Occipital lobe (tissue), 2 donors: ENCODE results near the gene ZFP62. TPM values are rescaled to one million over a fixed set of nuclear protein-coding genes. Genes with fewer than 3 reads are reported as not detected.
"Not testable (repeated sequence)": the region's sequence is repeated elsewhere in the genome, so short reads cannot be mapped to it uniquely, and the experiment has no call there.

Experiments used
- DNase-seq: peaks from one replicate; lab custom pipeline; 2025; lab: John Stamatoyannopoulos, UW
- total RNA-seq: library from RNA; depleted of rRNA; stranded (reverse); fragments of >200 nt; gene quantifications from one replicate; pipeline ENCODE4 v1.2.3, GENCODE V29; 2014

Gene ZFP62
- total RNA-seq, 1 donor from 2014 or later = 52.3 TPM

DNA sequence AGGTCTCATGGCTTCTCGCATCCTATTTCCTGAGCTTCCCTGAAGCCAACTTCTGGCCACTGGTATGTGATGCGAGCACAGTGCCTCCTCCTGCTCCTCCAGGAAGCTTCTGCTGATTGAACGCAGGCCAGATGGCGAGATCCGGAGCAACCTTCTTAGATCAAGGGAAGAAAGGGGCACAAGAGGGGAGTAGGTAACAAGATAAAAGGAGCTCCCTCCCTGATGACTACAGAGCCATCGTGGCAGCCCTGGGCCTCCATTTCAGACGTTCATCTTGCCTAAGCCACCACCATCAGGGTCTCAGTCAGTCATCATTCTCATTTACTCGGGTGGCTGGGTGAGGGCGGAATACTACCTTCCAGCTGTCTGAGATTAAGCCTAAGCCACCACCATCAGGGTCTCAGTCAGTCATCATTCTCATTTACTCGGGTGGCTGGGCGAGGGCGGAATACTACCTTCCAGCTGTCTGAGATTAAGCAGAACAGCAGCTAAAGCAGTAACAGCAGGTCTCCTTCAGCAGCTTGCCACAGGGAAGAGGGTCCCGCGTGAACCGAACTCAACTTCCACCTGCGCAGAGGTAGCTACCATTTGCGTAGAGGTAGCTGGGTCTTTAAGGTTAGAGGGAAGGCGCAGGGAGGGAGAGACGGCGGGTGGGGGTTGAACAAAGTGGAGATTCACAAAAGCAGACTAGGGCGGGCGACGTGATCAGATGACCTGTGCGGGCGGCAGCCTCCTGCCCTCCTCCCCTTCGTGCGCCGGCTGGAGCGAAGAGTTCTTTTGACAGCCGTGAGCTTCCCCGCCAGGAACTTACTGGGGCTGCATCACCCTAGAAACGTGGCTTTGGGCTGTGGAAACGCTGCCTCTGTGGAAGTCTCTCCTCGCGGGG, 30.6 kb downstream of the ZFP62 start:
- peak; percentile 56 for DNase-seq

GRCh38 chr5:180829726-180830125, 31.4 kb downstream of the ZFP62 start:
- DNase-seq = no peak

- not testable (repeated sequence) for DNase-seq
Observed at GRCh38 chr5:180828756-180829531, 32.1 kb downstream of the ZFP62 start.

- not testable (repeated sequence) for DNase-seq
Observed at GRCh38 chr5:180827374-180827773, 33.7 kb downstream of the ZFP62 start.

DNA sequence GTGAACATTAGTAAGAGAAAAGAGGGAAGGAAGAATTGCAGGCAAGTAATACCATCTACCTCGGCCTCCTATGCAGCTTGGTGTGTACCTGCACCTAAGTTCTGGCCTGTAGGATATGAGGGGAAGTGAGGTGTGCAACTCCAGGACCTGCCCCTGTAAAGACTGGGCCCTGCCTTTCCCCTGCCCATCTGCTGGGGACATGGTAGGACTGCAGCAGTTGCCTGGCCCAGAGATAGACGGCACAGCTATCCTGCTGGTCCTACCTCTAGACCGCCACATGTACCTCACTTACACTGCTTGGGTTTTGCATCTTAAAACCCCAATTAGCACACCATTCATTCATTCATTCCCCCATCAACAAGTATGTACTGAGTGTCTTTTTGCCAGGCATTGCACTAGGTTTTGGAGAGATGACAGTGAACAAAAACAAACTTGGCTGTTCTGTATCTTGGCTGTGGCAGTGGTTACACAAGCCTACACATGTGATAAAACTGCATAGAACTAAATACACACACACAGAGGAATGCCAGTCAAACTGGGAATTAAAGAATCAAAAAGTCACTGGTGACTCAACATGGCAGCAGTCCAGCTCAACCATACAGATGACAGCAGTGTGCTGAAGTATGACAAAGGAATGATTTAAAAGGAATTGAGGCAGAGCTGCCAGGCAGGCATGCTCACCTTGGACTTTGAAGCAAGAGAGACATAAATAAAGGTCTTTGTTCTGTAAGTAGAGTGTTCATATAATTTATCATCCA, 35.1 kb downstream of the ZFP62 start:
- DNase-seq = no peak

- DNase-seq = no peak
Observed at GRCh38 chr5:180824630-180825476, 36.2 kb downstream of the ZFP62 start.

DNA sequence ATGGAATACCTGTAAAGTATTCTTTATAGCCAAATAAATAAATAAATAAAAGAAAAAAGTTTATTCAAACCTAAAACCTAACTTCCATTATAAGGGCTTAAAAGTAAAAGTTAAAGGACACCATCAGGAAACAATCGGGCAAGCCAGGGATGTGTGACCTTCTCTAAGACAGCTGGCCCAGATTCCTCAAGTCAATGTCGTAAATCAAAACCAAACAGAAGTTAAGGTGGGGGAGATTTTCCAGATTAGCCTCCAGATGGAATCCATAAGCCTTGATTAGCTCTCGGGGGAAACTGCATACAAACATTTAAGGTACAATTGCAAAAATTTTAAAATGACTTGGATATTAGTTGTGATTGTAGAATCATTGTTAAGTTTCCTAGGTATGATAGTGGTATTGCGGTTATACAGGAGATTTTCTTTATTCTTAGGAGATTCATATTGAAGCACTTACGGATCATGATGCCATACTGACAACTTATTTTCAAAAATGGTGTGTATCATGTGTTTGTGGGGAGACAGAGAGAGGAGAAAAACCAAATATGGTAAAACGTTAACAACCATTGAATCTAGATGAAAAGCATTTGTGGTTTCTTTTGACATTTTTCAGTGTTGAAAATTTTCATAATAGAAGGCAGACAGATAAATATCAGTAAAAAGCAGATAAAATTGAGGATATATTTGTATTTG, 37.0 kb downstream of the ZFP62 start:
- DNase-seq = no peak

GRCh38 chr5:180823346-180823745, 37.7 kb downstream of the ZFP62 start:
- DNase-seq = no peak

DNA sequence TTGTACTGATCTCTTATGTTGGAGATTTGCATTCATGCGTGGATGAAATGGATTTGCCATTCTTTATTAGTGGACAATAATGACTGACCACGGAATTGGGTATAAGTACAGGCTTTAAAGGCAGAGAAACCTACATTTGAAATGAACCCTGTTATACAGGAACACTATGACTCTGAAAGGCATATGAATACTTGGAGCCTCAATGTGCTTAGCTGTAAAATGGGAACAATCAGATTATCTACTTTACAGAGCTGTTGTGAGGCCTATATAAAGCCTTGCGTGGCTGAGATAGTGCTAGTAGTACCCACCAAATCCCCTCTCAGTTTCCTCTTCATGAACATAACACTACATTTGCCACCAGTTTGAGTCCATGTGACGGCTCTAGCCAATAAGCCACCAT, 39.5 kb downstream of the ZFP62 start:
- no peak for DNase-seq

DNA sequence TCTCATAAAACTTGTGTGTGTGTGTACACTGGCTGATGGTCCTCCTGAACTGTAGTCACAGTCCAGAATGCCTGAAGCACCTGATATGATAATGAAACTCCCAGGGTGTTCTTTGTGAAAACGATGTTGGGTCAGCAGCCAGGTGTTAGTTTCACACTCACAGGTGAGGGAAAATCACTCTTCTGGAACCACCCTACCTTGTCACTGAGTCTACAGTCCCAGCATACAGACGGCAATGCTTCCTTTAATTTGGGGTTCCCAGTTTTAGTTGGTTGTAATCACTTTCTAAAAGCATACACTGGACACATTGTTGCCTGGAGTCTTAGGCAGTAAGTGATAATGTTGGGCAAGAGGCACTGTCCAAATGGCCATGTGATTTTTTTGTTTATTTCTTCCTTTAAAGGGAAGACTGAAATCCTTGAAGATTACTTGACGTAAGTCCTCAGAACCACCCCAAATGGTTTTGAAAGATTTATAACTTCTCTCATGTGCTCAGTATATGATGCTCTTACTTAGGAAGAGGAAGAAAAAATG, 40.2 kb downstream of the ZFP62 start:
- no peak for DNase-seq

GRCh38 chr5:180818677-180819341, 42.3 kb downstream of the ZFP62 start:
- DNase-seq = no peak

GRCh38 chr5:180817893-180818674, 43.0 kb downstream of the ZFP62 start:
- DNase-seq = no peak

DNA sequence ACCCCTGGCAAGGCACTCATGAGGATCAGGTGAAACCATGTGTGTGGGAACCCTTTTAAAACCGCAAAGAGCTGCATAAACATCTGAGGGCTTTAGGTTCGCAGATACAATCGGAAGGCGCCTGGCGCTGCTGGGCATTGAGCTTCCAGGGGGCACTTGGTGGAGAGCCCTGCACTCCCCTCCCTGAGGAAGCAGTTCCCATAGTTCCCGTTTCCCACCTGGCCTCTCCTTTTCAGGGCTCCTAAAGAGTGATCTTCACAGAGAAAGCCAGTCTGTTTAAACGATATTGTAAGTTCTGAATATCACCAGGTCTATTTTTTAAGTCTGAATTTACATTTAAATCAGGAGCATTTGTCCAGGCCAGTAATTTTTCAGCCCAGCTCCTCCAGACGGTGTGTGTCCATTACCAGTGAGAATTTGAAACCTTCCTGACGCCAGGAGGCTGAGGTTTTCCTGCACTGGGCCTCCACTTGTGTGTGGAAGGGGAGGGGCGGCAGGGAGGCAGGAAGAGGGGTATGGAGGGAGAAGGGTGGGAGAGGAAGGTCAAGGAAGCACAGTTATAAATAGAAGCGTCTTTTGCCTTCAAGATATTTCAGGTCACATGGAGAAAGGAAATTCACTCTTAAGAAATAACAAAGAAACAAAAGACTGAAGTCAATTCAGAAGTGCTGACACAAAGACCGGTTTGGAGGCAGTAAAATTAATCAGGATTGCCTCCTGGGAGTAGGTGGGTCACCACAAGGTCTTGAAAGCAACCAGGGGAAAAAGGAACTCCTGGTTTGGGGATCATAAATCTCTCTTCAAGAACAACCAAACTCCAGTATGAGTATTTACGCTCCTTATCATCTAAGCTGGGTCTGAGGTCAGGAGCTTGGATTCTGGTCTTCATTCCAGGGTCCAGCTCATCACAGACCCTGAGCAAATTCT, 44.2 kb downstream of the ZFP62 start:
- DNase-seq = no peak

DNA sequence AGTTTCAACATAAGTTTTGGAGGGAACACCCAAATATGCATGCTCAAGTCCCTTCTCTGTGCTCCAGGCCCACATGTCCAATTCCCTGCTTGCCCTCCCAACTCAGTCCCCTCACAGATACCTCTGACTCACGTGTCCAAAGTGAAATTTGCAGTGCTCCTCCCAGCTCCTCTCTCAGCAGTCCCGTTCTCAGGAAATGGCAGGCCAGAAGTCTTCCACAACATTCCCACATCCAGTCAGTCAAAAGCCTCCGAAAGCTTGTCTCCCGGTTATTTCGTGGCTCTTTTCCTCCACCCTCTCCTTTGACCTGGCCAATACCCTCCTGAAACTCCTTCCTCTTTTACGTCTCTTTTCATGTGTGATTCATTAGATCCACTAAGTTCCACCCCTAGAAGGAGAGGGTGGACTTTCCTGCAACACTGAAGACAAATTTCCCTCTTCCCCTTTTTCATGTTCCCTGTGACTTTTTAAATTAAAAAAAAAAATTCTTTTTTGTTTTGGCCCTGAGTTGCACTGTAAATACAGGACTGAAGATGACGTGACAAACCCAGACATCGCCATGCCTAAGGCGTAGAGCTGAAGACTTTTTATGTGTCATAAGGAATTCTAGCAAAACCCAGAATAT, 45.7 kb downstream of the ZFP62 start:
- no peak for DNase-seq

DNA sequence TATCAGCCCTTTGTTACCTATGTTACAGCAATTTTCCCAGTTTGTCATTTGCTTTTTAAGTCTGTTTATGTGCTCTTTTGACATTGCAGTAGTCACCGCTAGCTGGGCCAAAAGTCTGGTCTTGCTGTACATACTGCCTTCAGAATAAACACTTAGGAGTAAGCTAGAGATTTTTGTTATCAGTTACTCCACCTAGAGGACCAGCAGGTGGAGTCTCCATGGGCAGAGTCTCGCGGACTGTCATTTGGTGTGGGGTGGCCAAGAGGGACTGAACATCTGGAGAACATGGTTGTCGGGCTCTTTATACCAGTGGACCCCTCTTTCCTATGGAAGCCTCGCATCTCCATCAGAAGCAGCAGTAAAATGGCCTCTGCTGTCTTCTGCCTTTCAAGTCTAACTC, 47.7 kb downstream of the ZFP62 start:
- no peak for DNase-seq

DNA sequence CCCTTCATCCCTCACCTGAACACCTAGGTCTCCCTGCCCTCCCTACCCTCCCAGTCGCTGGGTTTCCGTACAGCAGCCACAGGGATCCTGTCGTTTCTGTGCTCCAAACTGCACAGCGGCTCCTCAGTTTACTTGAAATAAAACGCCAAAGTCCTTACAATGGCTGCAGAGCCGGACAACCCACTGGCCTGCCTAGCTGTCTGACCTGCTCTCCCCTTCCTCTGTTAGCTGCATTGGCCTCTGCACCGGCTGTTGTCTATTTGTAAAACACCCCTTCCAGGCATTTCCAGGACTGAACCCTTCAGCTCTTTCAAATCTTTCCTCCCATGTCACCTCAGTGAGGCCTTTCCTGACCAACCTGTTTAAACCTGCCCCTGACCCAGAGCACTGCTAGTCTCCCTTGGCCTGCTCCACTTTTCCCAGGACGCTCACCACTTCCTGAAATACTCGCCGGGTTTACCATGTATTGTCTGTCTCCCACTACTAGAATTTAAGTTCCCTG, 49.4 kb downstream of the ZFP62 start:
- DNase-seq = no peak
